Stomach (tissue), 9 donors: ENCODE data around the gene CHST11. TPM values are rescaled to one million over a fixed set of nuclear protein-coding genes. Genes with fewer than 3 reads are reported as not detected.

ENCODE experiments used
- DNase-seq, 2 donors: peaks; one replicate each; pipeline versions ENCODE4 v3.0.0 to v3.0.0-alpha.2; 2013 to 2019
- H3K27ac ChIP-seq, 5 donors: fragments of 200-600 bp in 4 of 5; sonication (generic) in 4 of 5; one replicate each; pipeline ENCODE4 v1.5.1; 2013 to 2019; ENCODE audit warnings: mild to moderate bottlenecking in 1 of 5, moderate library complexity in 1 of 5
- H3K27me3 ChIP-seq, 3 donors: fragments of 200-600 bp; sonication (generic); one replicate each; pipeline ENCODE4 v1.5.1; 2017 to 2019; ENCODE audit warnings: mixed run types in 1 of 3
- H3K36me3 ChIP-seq, 4 donors: fragments of 200-600 bp; sonication (generic); 1 replicate in 3 of 4; 2 replicates in 1 of 4; pipeline ENCODE4 v1.5.1; 2016 to 2019
- H3K4me1 ChIP-seq, 4 donors: fragments of 200-600 bp; sonication (generic); one replicate each; pipeline ENCODE4 v1.5.1; 2016 to 2019
- H3K4me3 ChIP-seq, 4 donors: fragments of 200-600 bp; sonication (generic) in 3 of 4; one replicate each; pipeline ENCODE4 v1.5.1; 2016 to 2019; ENCODE audit warnings: mild to moderate bottlenecking in 1 of 4
- H3K9me3 ChIP-seq, 4 donors: fragments of 200-600 bp; sonication (generic); one replicate each; pipeline ENCODE4 v1.5.1; 2016 to 2019
- CTCF ChIP-seq, 7 experiments: fragments of 450-650 bp in 4 of 7; fragments of 200-600 bp in 3 of 7; sonication (generic) in 3 of 7; IDR thresholded peaks; one replicate each; pipeline ENCODE4 v1.5.1; 2016 to 2019; ENCODE audit warnings: antibody characterized with exemption in 7 of 7, control low read depth in 2 of 7, mild to moderate bottlenecking in 1 of 7
- EP300 ChIP-seq: sonication (generic); formaldehyde crosslinking; IDR thresholded peaks from one replicate; pipeline ENCODE4 v1.6.1; 2017; ENCODE audit warnings: antibody characterized with exemption
- POLR2A ChIP-seq, 4 donors: fragments of 450-650 bp; IDR thresholded peaks; one replicate each; pipeline ENCODE4 v1.6.1; 2016; ENCODE audit warnings: antibody characterized with exemption in 4 of 4, control low read depth in 2 of 4, mild to moderate bottlenecking in 1 of 4, moderate library complexity in 1 of 4
- POLR2AphosphoS5 ChIP-seq, 3 donors: sonication (generic); formaldehyde crosslinking; IDR thresholded peaks; one replicate each; pipeline ENCODE4 v1.6.1; 2016; ENCODE audit warnings: antibody characterized with exemption in 3 of 3
- whole genome bisulfite sequencing, 5 donors: extraction: QIAGEN DNeasy Blood & Tissue Kit in 3 of 5; methylation state at CpG; one replicate each; pipeline versions ENCODE4 v1.1.5 to v1.1.7; 2013 to 2018; 5-methylcytosine and 5-hydroxymethylcytosine counted together
- intact Hi-C: fragments of 100-400 bp; cut with DNase I; formaldehyde crosslinking; loops from one replicate; pipeline ENCODE4 v1.15.1; 2023; ENCODE audit warnings: low total_unique reads
- polyA plus RNA-seq, 3 donors: library from polyadenylated mRNA; stranded (reverse); fragments of 200-250 nt; gene quantifications; one replicate each; pipeline ENCODE4 v1.2.3, GENCODE V29; 2013
- total RNA-seq, 5 donors: library from RNA; depleted of rRNA; stranded (reverse); fragments of >200 nt; gene quantifications; one replicate each; pipeline versions ENCODE4 v1.1.0 to v1.2.3, GENCODE V29; 2014 to 2016
- donor health status: healthy with polysubstance abuse.
- donor health status: Bipolar disorder and iron deficiency.
- donor health status: healthy.

CHST11 gene
- total and polyA plus RNA-seq, 8 donors, result 2.3 to 192 (median 18.6) TPM

- DNase-seq, result no peak
- Histone ChIP-seq H3K4me1 (peaks cover 16 to 49% (median 29%) of the 10 kb centered on the region in 4 donors), H3K36me3 (no peaks in the 10 kb centered on the region), H3K4me3 (no peak overlapping the region), H3K27ac (no peak overlapping the region), H3K27me3 (no peaks in the 10 kb centered on the region), H3K9me3 (no peaks in the 10 kb centered on the region)
- WGBS, 5 donors, result 44 to 55% (median 46%) methylated on average over 2 of the region's 2 CpGs
- TF ChIP-seq EP300, result no peak
- TF ChIP-seq POLR2A (IDR thresholded peaks at IDR 0.05), result no peak
- no peak for TF ChIP-seq CTCF (IDR thresholded peaks at IDR 0.05)
- TF ChIP-seq POLR2AphosphoS5 (IDR thresholded peaks at IDR 0.05), result no peak
- intact Hi-C loops, result no loop called here
These were observed 53.6 kb downstream of the CHST11 start for GRCh38 chr12:104510145-104510872.

- 46 to 70% (median 55%) methylated on average over 2 of the region's 2 CpGs for WGBS, 5 donors
- no peak overlapping the region for H3K4me3 ChIP-seq
- H3K36me3 ChIP-seq, result no peaks in the 10 kb centered on the region
- H3K4me1 ChIP-seq, result peaks cover 16 to 49% (median 29%) of the 10 kb centered on the region in 4 donors
- TF ChIP-seq POLR2AphosphoS5 (IDR thresholded peaks at IDR 0.05) (no peak), POLR2A (IDR thresholded peaks at IDR 0.05) (no peak), EP300 (no peak), CTCF (IDR thresholded peaks at IDR 0.05) (no peak)
- H3K27me3 ChIP-seq, result no peaks in the 10 kb centered on the region
- intact Hi-C loops, result no loop called here
- H3K9me3 ChIP-seq, result no peaks in the 10 kb centered on the region
- no peak overlapping the region for H3K27ac ChIP-seq
- DNase-seq, result no peak
These were observed 54.2 kb downstream of the CHST11 start for GRCh38 chr12:104510873-104511440.

GRCh38 chr12:104513681-104514080 is 56.9 kb downstream of the CHST11 start:
- intact Hi-C loops, result no loop called here
- Histone ChIP-seq H3K4me3 (no peak overlapping the region), H3K4me1 (peaks cover 8 to 46% (median 29%) of the 10 kb centered on the region in 4 donors), H3K36me3 (no peaks in the 10 kb centered on the region), H3K27me3 (no peaks in the 10 kb centered on the region), H3K9me3 (no peaks in the 10 kb centered on the region), H3K27ac (no peak overlapping the region)
- WGBS, 5 donors, result 88 to 93% (median 91%) methylated on average over 6 of the region's 6 CpGs
- no peak for DNase-seq
- TF ChIP-seq POLR2AphosphoS5 (IDR thresholded peaks at IDR 0.05) (no peak), CTCF (IDR thresholded peaks at IDR 0.05) (no peak), POLR2A (IDR thresholded peaks at IDR 0.05) (no peak), EP300 (no peak)

- intact Hi-C loops, result no loop called here
- Histone ChIP-seq H3K4me3 (no peak overlapping the region), H3K27me3 (no peaks in the 10 kb centered on the region), H3K9me3 (no peaks in the 10 kb centered on the region), H3K4me1 (peaks cover 8 to 48% (median 29%) of the 10 kb centered on the region in 4 donors), H3K36me3 (no peaks in the 10 kb centered on the region), H3K27ac (no peak overlapping the region)
- WGBS, 5 donors, result 92 to 97% (median 96%) methylated on average over 9 of the region's 9 CpGs
- DNase-seq, result no peak
- TF ChIP-seq POLR2AphosphoS5 (IDR thresholded peaks at IDR 0.05) (no peak), CTCF (IDR thresholded peaks at IDR 0.05) (no peak), EP300 (no peak), POLR2A (IDR thresholded peaks at IDR 0.05) (no peak)
These were observed 57.5 kb downstream of the CHST11 start for GRCh38 chr12:104514092-104514810.
